NCI-H2081 treated with DMSO at 0.1 percent for 48 hours (cell line): Measurements from ENCODE around the gene CD81.

Experiments used
- DNase-seq: peaks from one replicate; lab custom pipeline; 2025; lab: John Stamatoyannopoulos, UW

Gene CD81

GRCh38 chr11:2404735-2405196 is 27.7 kb downstream of the CD81 start:
- DNase-seq = no peak

GRCh38 chr11:2406451-2406850 is 29.3 kb downstream of the CD81 start:
- DNase-seq = no peak

DNA sequence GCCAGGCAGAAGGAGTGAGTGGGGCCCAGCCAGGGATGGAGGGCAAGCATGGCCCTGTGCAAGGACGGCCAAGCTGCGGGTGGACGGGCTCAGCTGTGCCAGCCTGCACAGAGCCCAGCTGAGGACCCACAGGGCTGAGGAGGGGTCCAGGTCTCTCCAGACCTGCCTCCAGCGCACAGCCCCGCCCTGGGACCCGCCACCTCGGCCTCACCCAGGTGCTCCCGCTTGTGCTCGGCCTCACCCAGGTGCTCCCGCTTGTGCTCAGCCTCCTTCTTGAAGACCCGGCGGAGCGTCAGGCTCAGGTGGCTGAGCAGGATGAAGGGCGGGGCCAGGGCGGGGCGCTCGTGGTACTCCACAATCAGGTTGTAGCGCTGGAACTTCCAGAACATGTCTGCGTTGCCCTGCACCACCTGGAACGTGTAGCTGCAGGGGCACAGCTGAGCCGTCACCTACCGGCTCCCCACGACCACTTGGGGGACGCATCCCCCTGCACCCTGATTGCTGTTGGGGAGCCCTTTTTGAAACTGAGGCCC is 29.8 kb downstream of the CD81 start:
- DNase-seq = no peak

DNA sequence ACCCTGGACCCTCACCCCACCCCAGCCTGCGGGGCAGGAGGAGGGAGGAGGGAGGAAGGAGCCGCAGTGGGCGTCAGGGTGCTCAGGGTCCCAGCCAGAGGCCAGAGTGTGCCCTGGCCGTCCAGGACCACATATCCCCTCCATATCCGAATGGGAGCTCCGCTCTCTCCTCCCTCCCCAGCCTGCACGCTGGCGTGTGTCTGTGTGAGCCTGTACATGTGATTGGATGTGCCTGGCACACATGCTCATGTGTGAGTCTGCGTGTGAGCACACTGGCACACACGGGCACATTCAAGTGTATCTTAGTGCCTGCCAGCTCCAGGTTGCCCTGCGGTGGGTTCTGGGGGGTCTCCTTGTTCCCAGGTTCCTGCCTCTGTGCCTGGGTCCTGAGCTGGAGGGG is 31.6 kb downstream of the CD81 start:
- DNase-seq = no peak

GRCh38 chr11:2409126-2409525 is 32.0 kb downstream of the CD81 start:
- no peak for DNase-seq

GRCh38 chr11:2409611-2410468 is 32.7 kb downstream of the CD81 start:
- no peak for DNase-seq

DNA sequence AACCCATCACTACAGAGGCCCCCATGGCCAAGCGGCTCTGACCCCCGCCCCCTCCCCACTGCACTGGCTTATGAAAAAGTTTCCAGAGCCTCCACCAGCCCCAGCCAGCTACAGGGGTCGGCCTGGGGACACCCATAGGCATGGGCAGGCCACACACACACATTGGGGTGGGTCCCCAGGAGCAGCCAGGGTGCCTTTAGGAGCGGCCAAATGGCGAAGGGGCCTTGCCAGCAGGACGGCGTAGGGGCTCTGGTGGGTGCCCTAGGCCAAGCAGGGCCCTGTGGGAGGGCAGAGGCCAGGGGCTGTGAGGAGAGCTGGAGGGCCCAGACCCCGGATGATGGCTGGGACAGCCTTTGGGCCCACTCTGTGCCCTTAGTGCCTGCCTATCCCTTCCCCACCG is 33.5 kb downstream of the CD81 start:
- no peak for DNase-seq

DNA sequence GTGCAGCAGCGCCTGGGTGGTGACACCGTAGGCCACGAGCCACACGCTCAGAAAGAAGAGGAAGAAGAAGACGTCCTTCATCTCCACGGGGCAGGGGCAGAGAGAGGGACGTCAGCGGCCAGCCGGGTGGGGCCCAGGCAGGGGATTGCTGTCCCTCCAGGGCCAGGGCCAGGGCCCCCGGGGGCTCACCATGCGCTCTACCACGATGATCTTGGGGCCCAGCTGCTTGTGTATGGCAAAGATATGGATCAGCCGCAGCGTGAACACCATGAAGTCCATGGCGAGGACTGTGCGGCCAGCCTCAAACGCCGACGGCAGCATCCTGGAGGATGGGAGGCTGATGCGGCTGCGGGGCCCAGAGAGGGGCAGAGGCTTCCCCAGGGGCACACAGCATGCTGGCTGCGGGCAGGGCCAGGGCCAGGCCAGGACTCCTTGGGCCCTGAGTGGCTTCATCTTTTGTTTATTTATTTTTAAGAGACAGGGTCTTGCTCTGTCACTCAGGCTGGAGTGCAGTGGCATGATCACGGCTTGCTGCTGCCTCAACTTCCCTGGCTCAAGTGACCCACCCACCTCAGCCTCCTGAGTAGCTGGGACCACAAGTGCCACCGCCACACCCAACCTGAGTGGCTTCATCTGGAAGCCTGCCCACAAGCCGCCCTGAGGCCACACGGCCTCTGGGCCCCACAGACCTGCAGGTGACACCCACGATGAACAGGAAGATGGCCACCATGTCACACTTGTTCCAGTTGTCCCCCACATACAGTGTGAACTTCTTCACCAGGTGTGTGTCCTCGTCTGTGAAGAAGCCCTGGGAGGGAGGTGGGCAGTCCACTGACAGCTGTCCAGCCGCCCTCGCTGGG is 34.6 kb downstream of the CD81 start:
- DNase-seq = no peak

DNA sequence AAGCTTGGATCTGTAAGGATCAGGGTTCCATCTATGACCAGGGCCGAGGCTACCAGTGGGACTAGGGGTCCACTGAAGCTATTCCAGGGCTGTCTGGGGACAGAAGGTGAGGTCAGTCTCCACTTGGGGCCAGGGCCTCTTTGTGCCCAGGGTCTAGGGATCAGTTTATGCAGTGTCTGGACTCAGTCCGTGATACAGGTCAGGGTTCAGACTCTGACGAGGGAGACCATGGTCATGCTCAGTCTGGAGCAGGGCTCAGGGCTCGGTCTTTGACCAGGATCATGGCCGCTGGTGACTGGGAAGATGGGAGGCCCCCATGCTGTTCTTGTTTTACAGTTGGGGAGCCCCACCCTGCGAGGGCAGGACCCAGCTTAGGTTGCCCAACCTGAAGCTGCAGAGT is 35.2 kb downstream of the CD81 start:
- no peak for DNase-seq

- no peak for DNase-seq
These were observed 36.9 kb downstream of the CD81 start for GRCh38 chr11:2413742-2414579.

GRCh38 chr11:2414616-2415015 is 37.5 kb downstream of the CD81 start:
- no peak for DNase-seq

DNA sequence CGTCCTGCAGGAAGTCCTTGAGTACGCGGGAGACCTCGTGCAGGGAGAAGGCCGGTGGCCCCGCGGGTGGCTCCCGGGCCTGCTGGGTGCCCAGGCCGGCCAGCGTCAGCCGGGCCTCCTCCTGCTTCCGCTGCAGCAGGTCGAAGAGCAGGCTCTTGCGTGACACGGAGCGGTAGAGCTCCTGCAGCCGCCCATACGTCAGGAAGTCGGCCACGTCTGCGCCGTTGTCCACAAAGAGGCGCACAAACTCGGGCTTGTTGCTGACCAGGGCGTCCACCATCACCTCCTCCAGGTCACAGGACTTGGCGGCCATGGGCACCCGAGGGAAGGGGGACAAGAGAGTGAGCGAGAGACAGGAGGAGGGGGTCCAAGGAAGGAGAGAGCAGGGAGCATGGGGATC is 38.1 kb downstream of the CD81 start:
- no peak for DNase-seq

DNA sequence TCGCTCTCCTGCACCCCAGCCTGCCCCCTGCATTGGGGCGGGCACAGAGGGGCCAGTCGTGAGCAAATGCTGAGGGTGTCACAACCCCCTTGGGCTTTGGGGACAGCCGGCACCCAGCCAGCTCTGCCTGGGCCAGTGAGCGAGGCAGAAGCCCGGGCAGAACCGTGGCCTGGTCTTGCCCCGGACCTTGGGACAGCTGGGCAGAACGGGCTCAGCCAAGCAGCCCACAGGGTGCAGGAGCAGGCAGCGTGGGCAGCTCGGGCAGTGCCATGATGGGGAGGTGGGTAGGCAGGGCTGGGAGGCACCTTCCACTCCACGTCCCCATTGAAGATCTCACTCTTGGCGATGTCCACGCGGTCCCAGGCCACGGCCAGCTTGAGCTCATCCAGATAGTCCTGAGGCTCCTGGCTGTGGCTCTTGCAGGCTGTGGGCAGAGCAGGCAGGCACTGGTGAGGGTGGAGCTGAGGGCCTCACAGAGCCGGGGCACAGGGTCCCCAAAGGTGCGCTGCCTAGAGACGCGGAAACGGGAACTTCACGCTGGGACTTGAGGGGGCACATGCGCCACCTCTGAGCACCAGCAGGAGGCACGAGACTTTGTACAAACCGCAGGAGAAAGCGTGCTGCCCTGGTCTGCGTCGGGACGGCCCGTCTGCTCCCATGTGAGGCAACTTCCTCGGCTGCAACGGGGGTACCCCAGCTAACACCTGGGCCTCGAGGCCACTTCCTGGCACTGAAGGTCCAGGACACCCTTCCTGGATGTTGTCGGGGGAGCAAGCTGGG is 38.7 kb downstream of the CD81 start:
- DNase-seq = no peak

- DNase-seq = no peak
These were observed 39.7 kb downstream of the CD81 start for GRCh38 chr11:2416765-2417164.

DNA sequence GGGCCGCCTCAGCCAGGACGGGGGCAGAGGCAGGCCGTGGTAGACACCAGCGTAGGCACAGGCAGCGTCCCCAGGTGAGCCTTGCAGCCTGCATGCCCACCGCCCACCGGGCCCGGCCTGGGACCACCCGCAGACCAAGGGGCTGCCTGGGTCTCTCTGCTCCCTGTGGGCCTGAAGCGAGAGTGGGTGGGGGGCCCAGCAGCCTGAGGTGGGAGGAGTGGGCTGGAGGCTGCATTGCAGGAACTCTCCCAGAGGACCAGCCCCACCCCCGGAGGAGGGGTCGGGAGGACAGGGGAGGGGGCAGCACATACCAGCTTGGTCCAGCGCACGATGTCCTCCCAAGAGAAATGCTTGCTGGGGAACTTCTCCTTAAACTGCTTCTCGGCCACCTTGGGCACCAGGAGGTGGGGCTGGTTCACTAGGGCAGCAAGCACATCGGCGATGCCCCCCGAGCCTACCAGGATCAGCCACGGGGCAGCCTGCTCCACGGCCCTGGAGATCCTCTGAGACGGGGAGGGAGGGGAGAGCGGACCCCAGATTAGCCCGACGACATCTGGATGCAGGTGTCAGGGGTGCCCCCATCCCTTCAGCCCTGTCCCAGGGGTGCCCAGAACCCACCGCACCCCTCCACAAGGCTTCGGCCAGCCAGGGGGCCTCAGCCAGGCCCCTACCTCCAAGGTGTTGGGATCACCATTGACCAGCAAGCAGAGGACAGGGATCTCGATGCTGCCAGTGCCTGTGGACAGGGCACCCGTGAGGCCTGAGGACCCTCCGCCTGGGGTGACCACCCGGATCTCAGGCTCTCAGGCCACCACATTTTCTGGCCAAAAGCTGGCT is 41.0 kb downstream of the CD81 start:
- no peak for DNase-seq

GRCh38 chr11:2418693-2419360 is 41.7 kb downstream of the CD81 start:
- DNase-seq = no peak

- peak; percentile 21 for DNase-seq
These were observed 42.8 kb downstream of the CD81 start for GRCh38 chr11:2419638-2420501.

GRCh38 chr11:2420502-2421225 is 43.6 kb downstream of the CD81 start:
- DNase-seq = peak; percentile 19
